ENCODE data around the gene ZNF165. TPM values are rescaled to one million over a fixed set of nuclear protein-coding genes. Genes with fewer than 3 reads are reported as not detected.
"Not testable (repeated sequence)": the region's sequence is repeated elsewhere in the genome, so short reads cannot be mapped to it uniquely, and the experiment has no call there.

ZNF165 gene
- 1 to 10 TPM; 3.4 to 4.2 TPM for total RNA-seq
- polyA plus RNA-seq (ENCODE audit: insufficient read length in 6 of 6), result 1 to 10 TPM; 2.4 to 3.8 (median 2.9) TPM
- long read RNA-seq, donor 1, result 0 reads
- long read RNA-seq, donor 2, result 0 reads
- long read RNA-seq, donor 3, partial matches to known transcripts, result 12 of 69 reads
- long read RNA-seq, donor 3, other reads (novel, unspliced or antisense), result 57 of 69 reads
- long read RNA-seq, donor 4, partial matches to known transcripts, result 1 of 2 reads
- long read RNA-seq, donor 4, other reads (novel, unspliced or antisense), result 1 of 2 reads
- long read RNA-seq, donor 5, result 0 reads
- long read RNA-seq, donor 6, result 0 reads
- long read RNA-seq, donor 7, result 0 reads
- long read RNA-seq, donor 8, result 0 reads
- long read RNA-seq, donor 9, result 0 reads
- long read RNA-seq, donor 10, partial matches to known transcripts, result 2 of 3 reads
- long read RNA-seq, donor 10, other reads (novel, unspliced or antisense), result 1 of 3 reads
- long read RNA-seq, donor 11, result 0 reads
- long read RNA-seq, donor 12, result 0 reads

GRCh38 chr6:28080381-28080630, at the start of gene ZNF165:
TSS of gene ZNF165 (plus strand) at chr6:28080568. CDS start at chr6:28085481, 4,913 bp downstream.
- Histone ChIP-seq H3K4me3 (peak within 1 kb of the TSS; percentile 60 to 69), H3K27ac (peak within 1 kb of the TSS; percentile 84 to 88)
- H3K36me3 ChIP-seq; H3K9me3 ChIP-seq; H3K27me3 ChIP-seq; intact Hi-C loops (cut with DNase I); H3K4me1 ChIP-seq: not testable (repeated sequence)
- DNase-seq (peak in 1 of 4 donors; percentile 32), ATAC-seq (peak; percentile 56)

GRCh38 chr6:28053584-28053983, 26.8 kb upstream of the ZNF165 start:
- H3K4me3 ChIP-seq, result no peak overlapping the region
- H3K27ac ChIP-seq, result no peak overlapping the region
- no peak for TF ChIP-seq CTCF (IDR thresholded peaks at IDR 0.05)
- DNase-seq (no peak), ATAC-seq (no peak)
- no peaks in the 10 kb centered on the region for H3K36me3 ChIP-seq
- intact Hi-C loops (cut with DNase I), result no loop called here
- no peaks in the 10 kb centered on the region for H3K9me3 ChIP-seq
- H3K27me3 ChIP-seq, result peaks cover 0 to 12% of the 10 kb centered on the region in 2 donors
- no peaks in the 10 kb centered on the region for H3K4me1 ChIP-seq

GRCh38 chr6:28060405-28060804, 20.0 kb upstream of the ZNF165 start:
- H3K27me3 ChIP-seq, result peaks cover 0 to 31% of the 10 kb centered on the region in 2 donors
- DNase-seq (no peak), ATAC-seq (no peak)
- H3K36me3 ChIP-seq, result no peaks in the 10 kb centered on the region
- TF ChIP-seq CTCF (IDR thresholded peaks at IDR 0.05), result no peak
- no peak overlapping the region for H3K4me3 ChIP-seq
- no peaks in the 10 kb centered on the region for H3K4me1 ChIP-seq
- no peak overlapping the region for H3K27ac ChIP-seq
- intact Hi-C loops (cut with DNase I), result no loop called here
- H3K9me3 ChIP-seq, result no peaks in the 10 kb centered on the region

GRCh38 chr6:28064272-28064671, 16.1 kb upstream of the ZNF165 start:
- no peak for TF ChIP-seq CTCF (IDR thresholded peaks at IDR 0.05)
- H3K27me3 ChIP-seq, result peaks cover 0 to 69% of the 10 kb centered on the region in 2 donors
- intact Hi-C loops (cut with DNase I), result no loop called here
- no peak overlapping the region for H3K27ac ChIP-seq
- H3K4me3 ChIP-seq, result no peak overlapping the region
- no peaks in the 10 kb centered on the region for H3K36me3 ChIP-seq
- no peaks in the 10 kb centered on the region for H3K4me1 ChIP-seq
- H3K9me3 ChIP-seq, result no peaks in the 10 kb centered on the region
- DNase-seq (no peak), ATAC-seq (no peak)

- Histone ChIP-seq H3K36me3 (no peaks in the 10 kb centered on the region), H3K9me3 (no peaks in the 10 kb centered on the region), H3K27me3 (peaks cover 0 to 68% of the 10 kb centered on the region in 2 donors), H3K4me1 (no peaks in the 10 kb centered on the region), H3K4me3 (no peak overlapping the region), H3K27ac (no peak overlapping the region)
- DNase-seq, result no peak
- ATAC-seq, result no peak
- no peak for TF ChIP-seq CTCF (IDR thresholded peaks at IDR 0.05)
- intact Hi-C loops (cut with DNase I), result no loop called here
Observed at GRCh38 chr6:28068067-28068466, 12.3 kb upstream of the ZNF165 start.

GRCh38 chr6:28070968-28071367, 9.4 kb upstream of the ZNF165 start:
- H3K27ac ChIP-seq; DNase-seq; ATAC-seq; H3K36me3 ChIP-seq; H3K4me3 ChIP-seq; H3K9me3 ChIP-seq; intact Hi-C loops (cut with DNase I); H3K4me1 ChIP-seq: not testable (repeated sequence)
- peaks cover 0 to 56% of the 10 kb centered on the region in 2 donors for H3K27me3 ChIP-seq
